Activated naive CD8-positive, alpha-beta T cell (primary cell): ENCODE measurements around the gene ANKRD50.

ENCODE experiments used
- H3K27ac Mint-ChIP-seq: one replicate; pipeline ENCODE4 v1.8.0; 2021; ENCODE audit warnings: mixed read lengths
- H3K27me3 Mint-ChIP-seq: one replicate; pipeline ENCODE4 v1.8.0; 2021; ENCODE audit warnings: mixed read lengths
- H3K36me3 Mint-ChIP-seq: one replicate; pipeline ENCODE4 v1.8.0; 2021; ENCODE audit warnings: mixed read lengths
- H3K4me1 Mint-ChIP-seq: one replicate; pipeline ENCODE4 v1.8.0; 2021; ENCODE audit warnings: low read depth, mixed read lengths
- H3K4me3 Mint-ChIP-seq: one replicate; pipeline ENCODE4 v1.8.0; 2021; ENCODE audit warnings: mild to moderate bottlenecking, mixed read lengths
- H3K9me3 Mint-ChIP-seq: one replicate; pipeline ENCODE4 v1.8.0; 2021; ENCODE audit warnings: low read depth, mixed read lengths

ANKRD50 gene

DNA sequence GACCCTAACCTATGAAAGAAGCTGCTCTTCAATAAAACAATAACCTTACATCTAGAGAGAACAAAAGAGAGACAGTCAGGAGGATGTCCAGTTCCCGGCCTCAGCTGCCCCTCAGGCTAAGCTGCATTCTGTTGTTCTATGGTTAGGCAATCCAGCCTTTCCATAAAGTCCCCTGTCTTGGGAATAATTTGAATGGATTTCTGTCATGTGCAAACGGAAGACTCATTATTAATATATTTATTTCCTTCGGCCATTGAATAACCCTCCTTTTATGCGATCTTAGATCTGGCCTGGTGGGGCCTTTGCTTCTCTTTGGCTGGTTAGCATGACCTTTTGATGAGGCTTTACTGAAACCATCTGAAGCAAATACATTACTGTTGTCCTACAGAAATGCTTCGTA lies 80.1 kb downstream of the ANKRD50 start:
- H3K27me3 Mint-ChIP-seq = no peaks in the 10 kb centered on the region
- no peaks in the 10 kb centered on the region for H3K36me3 Mint-ChIP-seq
- H3K9me3 Mint-ChIP-seq = no peaks in the 10 kb centered on the region
- H3K27ac Mint-ChIP-seq = no peak overlapping the region
- H3K4me3 Mint-ChIP-seq = no peak overlapping the region
- no peaks in the 10 kb centered on the region for H3K4me1 Mint-ChIP-seq

GRCh38 chr4:124631760-124632159 lies 80.8 kb downstream of the ANKRD50 start:
- no peak overlapping the region for H3K27ac Mint-ChIP-seq
- no peaks in the 10 kb centered on the region for H3K36me3 Mint-ChIP-seq
- no peak overlapping the region for H3K4me3 Mint-ChIP-seq
- H3K27me3 Mint-ChIP-seq = no peaks in the 10 kb centered on the region
- H3K4me1 Mint-ChIP-seq = no peaks in the 10 kb centered on the region
- no peaks in the 10 kb centered on the region for H3K9me3 Mint-ChIP-seq

- Mint-ChIP-seq H3K27me3 (no peaks in the 10 kb centered on the region), H3K4me3 (no peak overlapping the region), H3K4me1 (no peaks in the 10 kb centered on the region), H3K36me3 (no peaks in the 10 kb centered on the region), H3K9me3 (no peaks in the 10 kb centered on the region), H3K27ac (no peak overlapping the region)
Measured at GRCh38 chr4:124629681-124630080, 82.9 kb downstream of the ANKRD50 start.
